Fibroblast of pulmonary artery (primary cell): ENCODE data around the gene ICAM2.

Source experiments
- DNase-seq: peaks from one replicate; pipeline ENCODE4 v3.0.0-alpha.2; 2010; ENCODE audit warnings: low read depth
- H3K4me3 ChIP-seq: replicated peaks from 2 replicates; pipeline ENCODE4 v1.5.1; 2011; ENCODE audit warnings: low read depth, mild to moderate bottlenecking, control low read depth, low read length, moderate library complexity
- TF ChIP-seq, protein P1 (sequence below): IDR thresholded peaks from 2 replicates; pipeline ENCODE4 v1.5.1; 2011; ENCODE audit warnings: mild to moderate bottlenecking, control low read depth, low read length, inconsistent platforms; ENCODE audit errors: missing control alignments

The ICAM2 gene

DNA sequence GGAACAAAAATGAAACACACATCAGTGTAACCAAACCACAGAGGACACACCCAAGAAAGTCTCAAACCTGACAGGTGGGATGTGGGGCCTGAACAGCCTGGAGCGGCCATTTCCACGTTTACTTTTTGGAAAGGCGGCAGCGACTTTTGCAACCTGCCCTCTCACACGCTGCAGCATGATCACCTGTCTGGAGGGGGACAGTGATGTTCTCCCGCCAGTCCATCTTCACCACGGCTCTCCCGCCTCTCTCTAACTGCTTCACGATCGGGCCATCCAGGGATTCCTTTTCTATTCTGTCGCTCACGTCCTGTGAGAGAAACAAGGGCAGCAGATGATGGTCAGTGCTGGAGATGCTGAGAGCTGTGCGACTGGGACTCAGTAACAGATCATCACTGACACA lies 24.7 kb upstream of the ICAM2 start:
- no peak for DNase-seq

DNA sequence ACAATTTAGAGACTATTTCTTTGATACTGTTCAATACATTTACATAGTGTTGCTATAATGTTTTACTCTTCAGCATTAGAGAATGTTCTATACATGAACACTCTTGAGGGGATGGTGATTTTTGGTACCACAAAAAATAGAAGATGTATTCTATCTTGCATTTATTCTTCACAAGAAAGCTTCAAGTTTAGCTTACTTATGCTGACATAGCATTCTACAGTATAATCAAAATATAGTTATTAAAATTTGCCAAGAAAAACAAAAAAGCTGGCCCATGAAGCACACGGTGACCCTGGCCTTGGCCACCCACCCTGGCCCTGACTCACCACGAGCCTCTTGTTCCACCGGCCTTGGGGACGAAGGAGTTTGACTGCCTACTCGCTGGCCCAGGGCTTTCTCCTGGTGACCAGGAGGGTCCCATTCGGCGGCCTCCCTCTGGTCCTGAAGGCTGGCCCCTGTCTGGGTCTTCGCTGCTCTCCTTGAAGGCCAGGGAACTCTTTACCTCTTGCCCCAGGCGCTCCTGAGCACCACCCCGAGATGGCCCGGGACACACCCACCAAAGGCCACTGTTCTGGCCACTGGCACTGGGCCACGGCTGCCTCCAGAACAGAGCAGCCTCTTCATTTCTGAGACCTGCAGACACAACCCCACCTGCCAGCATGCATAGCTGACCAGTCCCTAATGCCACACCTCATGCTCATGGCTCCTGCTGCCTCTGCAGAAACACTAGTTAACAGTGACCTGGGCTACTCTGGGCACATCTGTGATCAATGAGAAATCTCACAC lies 22.5 kb upstream of the ICAM2 start:
- TF ChIP-seq, protein P1, sequence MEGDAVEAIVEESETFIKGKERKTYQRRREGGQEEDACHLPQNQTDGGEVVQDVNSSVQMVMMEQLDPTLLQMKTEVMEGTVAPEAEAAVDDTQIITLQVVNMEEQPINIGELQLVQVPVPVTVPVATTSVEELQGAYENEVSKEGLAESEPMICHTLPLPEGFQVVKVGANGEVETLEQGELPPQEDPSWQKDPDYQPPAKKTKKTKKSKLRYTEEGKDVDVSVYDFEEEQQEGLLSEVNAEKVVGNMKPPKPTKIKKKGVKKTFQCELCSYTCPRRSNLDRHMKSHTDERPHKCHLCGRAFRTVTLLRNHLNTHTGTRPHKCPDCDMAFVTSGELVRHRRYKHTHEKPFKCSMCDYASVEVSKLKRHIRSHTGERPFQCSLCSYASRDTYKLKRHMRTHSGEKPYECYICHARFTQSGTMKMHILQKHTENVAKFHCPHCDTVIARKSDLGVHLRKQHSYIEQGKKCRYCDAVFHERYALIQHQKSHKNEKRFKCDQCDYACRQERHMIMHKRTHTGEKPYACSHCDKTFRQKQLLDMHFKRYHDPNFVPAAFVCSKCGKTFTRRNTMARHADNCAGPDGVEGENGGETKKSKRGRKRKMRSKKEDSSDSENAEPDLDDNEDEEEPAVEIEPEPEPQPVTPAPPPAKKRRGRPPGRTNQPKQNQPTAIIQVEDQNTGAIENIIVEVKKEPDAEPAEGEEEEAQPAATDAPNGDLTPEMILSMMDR, result no peak
- no peak for DNase-seq
- no peak overlapping the region for H3K4me3 ChIP-seq

More for the DNA sequence above, 24.7 kb upstream of the ICAM2 start:
- no peak overlapping the region for H3K4me3 ChIP-seq
- TF ChIP-seq, protein P1, result no peak

DNA sequence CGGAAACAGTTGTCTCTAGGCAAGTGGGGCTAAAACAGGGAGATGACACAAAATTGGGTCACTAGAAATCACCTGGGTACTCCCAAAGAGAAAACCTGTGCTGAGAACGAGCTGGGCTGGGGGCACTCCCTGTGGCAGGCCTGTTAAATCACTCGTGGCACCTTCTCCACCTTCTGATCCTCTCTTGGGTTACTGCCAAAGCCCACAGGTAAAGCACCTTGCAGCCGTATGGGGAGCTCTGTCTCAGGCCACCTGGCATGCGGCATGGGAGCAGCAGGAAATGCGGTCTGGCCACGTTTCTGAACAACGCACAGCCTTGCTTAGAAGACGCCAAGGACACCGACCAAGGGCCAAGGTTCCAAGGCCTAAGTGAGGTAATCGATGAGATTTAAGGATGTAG lies 21.5 kb upstream of the ICAM2 start:
- H3K4me3 ChIP-seq, result no peak overlapping the region
- TF ChIP-seq, protein P1, result no peak
- no peak for DNase-seq

DNA sequence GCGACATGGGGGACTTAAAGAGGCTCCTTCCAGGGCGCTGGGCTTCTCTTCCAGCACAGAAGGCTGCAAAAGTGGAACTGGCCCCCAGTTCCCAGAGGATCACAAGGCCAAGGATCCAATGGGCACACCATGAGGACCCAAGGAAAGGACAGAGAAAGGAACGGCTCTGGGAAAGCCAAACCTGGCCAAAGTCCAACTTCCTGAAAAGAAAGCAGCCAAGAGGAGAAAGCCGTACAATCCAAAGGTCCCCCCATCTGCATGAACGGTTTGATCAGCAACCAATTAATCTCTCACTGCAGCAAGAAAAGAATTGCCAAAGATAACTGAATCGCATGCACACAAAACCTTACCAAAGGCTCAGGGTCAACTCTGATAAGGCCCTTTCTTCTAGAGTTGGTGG lies 19.8 kb upstream of the ICAM2 start:
- TF ChIP-seq, protein P1, result no peak
- no peak for DNase-seq
- no peak overlapping the region for H3K4me3 ChIP-seq

DNA sequence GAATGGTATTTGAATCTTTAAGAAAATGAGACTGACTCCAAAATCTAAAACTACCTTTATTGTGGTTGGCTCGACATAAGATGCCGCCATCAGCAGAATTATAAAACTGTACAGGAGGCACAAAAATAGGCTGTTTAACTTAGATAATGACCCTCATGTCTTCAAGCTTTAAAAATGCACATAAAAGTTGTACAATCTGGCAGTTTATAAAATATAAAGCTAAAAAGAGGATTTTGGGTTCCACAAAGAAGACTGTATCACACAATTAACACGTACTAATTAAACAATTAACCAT lies 18.6 kb upstream of the ICAM2 start:
- H3K4me3 ChIP-seq, result no peak overlapping the region
- TF ChIP-seq, protein P1, result no peak
- DNase-seq, result no peak

DNA sequence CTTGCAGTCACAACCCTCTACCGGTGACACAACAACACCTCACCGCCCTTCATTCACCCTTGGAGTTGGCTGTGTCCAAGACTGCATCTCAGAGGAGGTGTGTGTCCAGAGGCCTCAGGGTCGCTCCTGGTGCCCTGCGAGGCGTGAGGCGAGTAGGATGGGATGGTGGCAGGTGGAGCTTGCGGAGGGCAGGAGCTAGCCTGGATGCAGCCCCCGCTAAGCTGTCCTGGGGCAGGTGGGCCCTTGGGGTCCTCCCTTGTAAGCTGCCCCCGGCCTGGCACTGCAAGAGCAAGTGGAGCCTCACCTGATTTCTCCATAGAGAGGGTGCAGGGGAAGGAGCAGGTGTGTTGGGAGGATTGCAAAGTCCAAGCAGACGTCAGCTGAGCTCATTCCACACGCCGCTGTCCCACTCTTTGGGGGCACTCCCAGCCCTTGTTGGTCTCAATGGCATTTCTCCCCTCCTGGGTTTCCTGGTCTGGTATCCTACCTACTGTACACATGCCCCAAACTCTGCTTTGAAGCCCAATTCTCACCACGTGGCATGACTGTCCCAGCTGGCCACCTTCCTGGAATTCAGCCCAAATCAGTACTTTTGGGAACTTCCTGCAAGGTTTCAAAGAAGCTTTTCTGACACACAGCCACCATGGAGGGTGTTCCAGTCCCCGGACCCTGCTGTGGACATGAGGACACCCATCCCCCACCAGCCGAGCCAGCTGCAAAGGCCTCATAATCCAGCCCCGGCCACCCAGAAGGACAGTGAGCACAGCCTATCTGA lies 18.1 kb upstream of the ICAM2 start:
- H3K4me3 ChIP-seq, result no peak overlapping the region
- no peak for DNase-seq
- TF ChIP-seq, protein P1, result no peak
